ENCODE measurements around the gene CCDC6. TPM values are rescaled to one million over a fixed set of nuclear protein-coding genes. Genes with fewer than 3 reads are reported as not detected.

CCDC6 gene
- total RNA-seq, 4 donors from 2014 or later: 59.3 to 79.3 (median 64.8) TPM

GRCh38 chr10:59830601-59831259 is 75.6 kb downstream of the CCDC6 start:
- no peaks in the 10 kb centered on the region for H3K36me3 ChIP-seq
- H3K4me3 ChIP-seq (replicated peaks in 1 of 3): no peak overlapping the region
- no peak overlapping the region for H3K27ac ChIP-seq
- H3K27me3 ChIP-seq: no peaks in the 10 kb centered on the region
- no peaks in the 10 kb centered on the region for H3K9me3 ChIP-seq
- intact Hi-C loops (cut with DNase I): no loop called here
- H3K4me1 ChIP-seq: peaks cover 8 to 30% of the 10 kb centered on the region in 2 donors
- WGBS, 2 donors: 77 to 80% methylated on average over 7 of the region's 7 CpGs
- peak in 5 of 6 experiments; percentile 52 to 77 (median 67) for TF ChIP-seq CTCF (IDR thresholded peaks at IDR 0.05)
- TF ChIP-seq POLR2A (IDR thresholded peaks at IDR 0.05): no peak
- DNase-seq: peak; percentile 44 to 64

DNA sequence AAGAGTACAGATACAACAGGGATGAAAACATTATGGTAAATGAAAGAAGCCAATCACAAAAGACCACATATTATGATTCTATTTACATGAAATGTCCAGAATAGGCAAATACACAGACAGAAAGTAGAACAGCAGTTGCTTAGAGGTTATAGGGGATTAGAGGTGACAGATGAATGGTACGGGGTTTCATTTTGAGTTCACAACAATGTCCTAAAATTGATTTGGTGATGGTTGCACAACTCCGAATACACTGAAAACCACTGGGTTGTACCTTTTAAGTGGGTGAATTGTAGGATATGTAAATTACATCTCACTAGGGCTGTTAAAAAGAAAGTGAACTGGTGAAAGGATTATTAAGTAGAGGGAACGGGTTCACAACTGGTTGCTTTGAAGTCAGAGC is 76.8 kb downstream of the CCDC6 start:
- no peak for DNase-seq
- WGBS, 2 donors: 94 to 97% methylated on average over 3 of the region's 3 CpGs
- TF ChIP-seq POLR2A (IDR thresholded peaks at IDR 0.05): no peak
- TF ChIP-seq CTCF (IDR thresholded peaks at IDR 0.05): no peak
- intact Hi-C loops (cut with DNase I): no loop called here
- H3K9me3 ChIP-seq: no peaks in the 10 kb centered on the region
- H3K4me3 ChIP-seq (replicated peaks in 1 of 3): no peak overlapping the region
- H3K4me1 ChIP-seq: peaks cover 0 to 18% of the 10 kb centered on the region in 2 donors
- H3K36me3 ChIP-seq: no peaks in the 10 kb centered on the region
- no peaks in the 10 kb centered on the region for H3K27me3 ChIP-seq
- H3K27ac ChIP-seq: no peak overlapping the region

- TF ChIP-seq CTCF (IDR thresholded peaks at IDR 0.05): no peak
- TF ChIP-seq POLR2A (IDR thresholded peaks at IDR 0.05): no peak
- Histone ChIP-seq H3K4me1 (peaks cover 0 to 13% of the 10 kb centered on the region in 2 donors), H3K4me3 (replicated peaks in 1 of 3) (no peak overlapping the region), H3K27me3 (no peaks in the 10 kb centered on the region), H3K27ac (peak overlapping the region in 1 of 3 donors; percentile 25), H3K9me3 (no peaks in the 10 kb centered on the region), H3K36me3 (no peaks in the 10 kb centered on the region)
- WGBS, 2 donors: 15 to 29% methylated on average over 1 of the region's 1 CpG
- no peak for DNase-seq
- intact Hi-C loops (cut with DNase I): no loop called here
Measured at GRCh38 chr10:59829024-59829423, 77.3 kb downstream of the CCDC6 start.

DNA sequence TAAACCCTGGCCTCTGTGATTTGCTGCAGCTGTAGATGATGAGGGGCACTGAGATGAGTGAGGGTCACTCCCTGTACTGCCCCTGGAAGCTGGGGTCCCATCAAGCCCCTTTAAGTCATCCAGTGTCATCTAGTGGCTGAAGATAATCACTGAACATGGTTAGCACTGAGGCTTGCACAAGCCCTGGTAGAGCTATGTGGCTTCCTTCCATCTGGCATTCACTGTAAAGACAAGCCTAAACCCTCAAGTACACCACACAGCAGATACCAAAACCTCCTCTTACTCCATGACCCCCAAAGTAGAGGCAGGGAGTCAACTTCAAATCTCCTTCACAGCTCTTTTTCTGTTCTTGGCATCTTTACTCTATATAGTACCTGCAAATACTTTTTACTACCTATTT is 80.4 kb downstream of the CCDC6 start:
- peaks cover 10 to 16% of the 10 kb centered on the region in 2 donors for H3K4me1 ChIP-seq
- H3K36me3 ChIP-seq: no peaks in the 10 kb centered on the region
- intact Hi-C loops (cut with DNase I): no loop called here
- DNase-seq: no peak
- no peaks in the 10 kb centered on the region for H3K9me3 ChIP-seq
- H3K27me3 ChIP-seq: no peaks in the 10 kb centered on the region
- no peak overlapping the region for H3K4me3 ChIP-seq (replicated peaks in 1 of 3)
- no peak for TF ChIP-seq CTCF (IDR thresholded peaks at IDR 0.05)
- no peak overlapping the region for H3K27ac ChIP-seq

DNA sequence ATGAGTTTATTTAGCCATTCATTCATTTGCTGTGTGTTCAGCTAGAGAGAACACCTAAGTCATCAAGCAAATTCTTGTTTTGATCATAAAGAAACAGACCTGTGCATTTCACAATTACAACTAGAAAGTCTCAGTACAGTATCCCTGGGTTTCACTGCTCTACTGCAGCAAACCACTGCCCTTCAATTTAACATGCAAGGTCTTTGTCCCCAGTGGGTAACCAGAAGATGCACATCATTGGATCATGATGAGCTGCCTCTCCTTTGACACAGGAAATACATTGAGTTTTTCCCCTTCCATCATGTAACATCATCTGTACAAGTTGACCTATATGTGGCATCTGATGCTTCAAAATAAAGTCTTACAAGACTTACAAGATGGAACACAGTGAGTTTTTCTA is 82.6 kb downstream of the CCDC6 start:
- H3K4me1 ChIP-seq: peaks cover 23% of the 10 kb centered on the region in 2 donors
- H3K4me3 ChIP-seq (replicated peaks in 1 of 3): no peak overlapping the region
- TF ChIP-seq CTCF (IDR thresholded peaks at IDR 0.05) (no peak), POLR2A (IDR thresholded peaks at IDR 0.05) (no peak)
- H3K27ac ChIP-seq: no peak overlapping the region
- DNase-seq: no peak
- intact Hi-C loops (cut with DNase I): no loop called here
- no peaks in the 10 kb centered on the region for H3K27me3 ChIP-seq
- no peaks in the 10 kb centered on the region for H3K36me3 ChIP-seq
- H3K9me3 ChIP-seq: no peaks in the 10 kb centered on the region
